Measurements from ENCODE around the gene NKTR.

GRCh38 chr3:42637001-42637400 is 36.5 kb downstream of the NKTR start:
- no peak for TF ChIP-seq TAF1 (IDR thresholded peaks at IDR 0.05; ENCODE audit: borderline replicate concordance, low read depth, low read length)
- TF ChIP-seq POLR2AphosphoS5 (IDR thresholded peaks at IDR 0.05; ENCODE audit: low read depth, low read length) = no peak
- TF ChIP-seq POLR2A (IDR thresholded peaks at IDR 0.05; ENCODE audit: low read depth, low read length) = no peak
